Mesenchymal stem cell (in vitro differentiated cells and primary cell): Measurements from ENCODE around the gene LYPD8.
"Not testable (repeated sequence)": the region's sequence is repeated elsewhere in the genome, so short reads cannot be mapped to it uniquely, and the experiment has no call there.

Experiments
- DNase-seq: peaks from one replicate; pipeline ENCODE4 v3.0.0-alpha.2; 2013
- H2AFZ ChIP-seq: one replicate; pipeline ENCODE4 v1.6.1; 2013; ENCODE audit warnings: low read depth, mild to moderate bottlenecking, control low read depth, inconsistent platforms, low read length, moderate library complexity
- H2AK5ac ChIP-seq: 2 replicates; pipeline ENCODE4 v1.6.1; 2013; ENCODE audit warnings: low read length, moderate library complexity, mild to moderate bottlenecking, inconsistent platforms; ENCODE audit not compliant: severe bottlenecking
- H2BK120ac ChIP-seq: one replicate; pipeline ENCODE4 v1.6.1; 2013; ENCODE audit warnings: low read depth, mild to moderate bottlenecking, inconsistent platforms, low read length, moderate library complexity
- H2BK12ac ChIP-seq, 2 experiments: one replicate each; pipeline ENCODE4 v1.6.1; 2013; ENCODE audit warnings: inconsistent platforms in 2 of 2, low read length in 2 of 2, mild to moderate bottlenecking in 2 of 2, moderate library complexity in 2 of 2, control low read depth in 1 of 2
- H2BK15ac ChIP-seq: one replicate; pipeline ENCODE4 v1.6.1; 2013; ENCODE audit warnings: mild to moderate bottlenecking, low read depth, inconsistent platforms; ENCODE audit not compliant: poor library complexity, severe bottlenecking
- H2BK5ac ChIP-seq: 2 replicates; pipeline ENCODE4 v1.6.1; 2013; ENCODE audit warnings: low read depth, mild to moderate bottlenecking, low read length, control low read depth, inconsistent platforms; ENCODE audit not compliant: poor library complexity, severe bottlenecking
- H3K14ac ChIP-seq, 2 experiments: one replicate each; pipeline ENCODE4 v1.6.1; 2013; ENCODE audit warnings: inconsistent platforms in 2 of 2, low read length in 2 of 2, control low read depth in 1 of 2, mild to moderate bottlenecking in 1 of 2, moderate library complexity in 1 of 2
- H3K18ac ChIP-seq, 2 experiments: one replicate each; pipeline ENCODE4 v1.6.1; 2013; ENCODE audit warnings: inconsistent platforms in 2 of 2, low read length in 2 of 2, control low read depth in 1 of 2, low read depth in 1 of 2, mild to moderate bottlenecking in 1 of 2
- H3K23ac ChIP-seq, 2 experiments: one replicate each; pipeline ENCODE4 v1.6.1; 2013; ENCODE audit warnings: inconsistent platforms in 2 of 2, low read length in 2 of 2, mild to moderate bottlenecking in 2 of 2, moderate library complexity in 2 of 2, control low read depth in 1 of 2
- H3K27ac ChIP-seq: 2 replicates; pipeline ENCODE4 v1.5.1; 2013; ENCODE audit warnings: mild to moderate bottlenecking, moderate library complexity, low read length, control low read depth, inconsistent platforms; ENCODE audit not compliant: poor library complexity, severe bottlenecking
- H3K27me3 ChIP-seq, 2 experiments: 2 replicates each; pipeline versions ENCODE4 v1.6.1 to v1.7.0; 2013; ENCODE audit warnings: low read length in 2 of 2, mild to moderate bottlenecking in 2 of 2, moderate library complexity in 2 of 2, control low read depth in 1 of 2, inconsistent platforms in 1 of 2; ENCODE audit not compliant: control insufficient read depth in 1 of 2, insufficient read depth in 1 of 2
- H3K36me3 ChIP-seq, 2 experiments: 2 replicates each; pipeline versions ENCODE4 v1.6.1 to v1.7.0; 2013; ENCODE audit warnings: low read length in 2 of 2, control low read depth in 1 of 2, inconsistent platforms in 1 of 2, low read depth in 1 of 2, mild to moderate bottlenecking in 1 of 2; ENCODE audit not compliant: insufficient read depth in 2 of 2, control insufficient read depth in 1 of 2
- H3K4ac ChIP-seq, 2 experiments: one replicate each; pipeline ENCODE4 v1.6.1; 2013; ENCODE audit warnings: inconsistent platforms in 2 of 2, low read length in 2 of 2, mild to moderate bottlenecking in 2 of 2, moderate library complexity in 2 of 2, control low read depth in 1 of 2, low read depth in 1 of 2
- H3K4me1 ChIP-seq: 2 replicates; pipeline ENCODE4 v1.6.1; 2013; ENCODE audit warnings: low read depth, low read length, control low read depth; ENCODE audit not compliant: control insufficient read depth, insufficient read depth
- H3K4me2 ChIP-seq: 2 replicates; pipeline ENCODE4 v1.6.1; 2013; ENCODE audit warnings: low read length, mild to moderate bottlenecking, inconsistent platforms; ENCODE audit not compliant: poor library complexity, severe bottlenecking
- H3K4me3 ChIP-seq, 2 experiments: 2 replicates each; pipeline versions ENCODE4 v1.5.1 to v1.7.0; 2013; ENCODE audit warnings: low read length in 2 of 2, mild to moderate bottlenecking in 2 of 2, control low read depth in 1 of 2, low read depth in 1 of 2; ENCODE audit not compliant: insufficient read depth in 1 of 2
- H3K79me1 ChIP-seq: replicated peaks from 2 replicates; pipeline ENCODE4 v1.6.1; 2013; ENCODE audit warnings: mild to moderate bottlenecking, control low read depth, low read length, inconsistent platforms; ENCODE audit not compliant: poor library complexity, severe bottlenecking
- H3K9ac ChIP-seq: 2 replicates; pipeline ENCODE4 v1.7.0; 2013; ENCODE audit warnings: mild to moderate bottlenecking, low read length, moderate library complexity
- H3K9me3 ChIP-seq: 2 replicates; pipeline ENCODE4 v1.7.0; 2013; ENCODE audit warnings: mild to moderate bottlenecking, low read length; ENCODE audit not compliant: control insufficient read depth
- H4K8ac ChIP-seq: one replicate; pipeline ENCODE4 v1.6.1; 2013; ENCODE audit warnings: inconsistent platforms, mild to moderate bottlenecking, low read length, moderate library complexity
- H4K91ac ChIP-seq: one replicate; pipeline ENCODE4 v1.6.1; 2013; ENCODE audit warnings: mild to moderate bottlenecking, low read length, inconsistent platforms
- WGBS: methylation state at CpG from one replicate; pipeline ENCODE4 v1.1.7; 2013; ENCODE audit warnings: mixed read lengths; 5-methylcytosine and 5-hydroxymethylcytosine counted together

The LYPD8 gene

GRCh38 chr1:248792342-248792741, 36.8 kb upstream of the LYPD8 start:
- H3K27ac ChIP-seq: no peak overlapping the region
- H3K4ac ChIP-seq: no peak overlapping the region
- no peak overlapping the region for H3K14ac ChIP-seq
- no peak overlapping the region for H2BK5ac ChIP-seq
- no peak overlapping the region for H3K9ac ChIP-seq
- no peaks in the 10 kb centered on the region for H3K4me1 ChIP-seq
- H3K27me3 ChIP-seq: no peaks in the 10 kb centered on the region
- peaks cover 19% of the 10 kb centered on the region for H3K9me3 ChIP-seq
- no peak overlapping the region for H2BK12ac ChIP-seq
- no peak for DNase-seq
- H3K4me2 ChIP-seq: no peak overlapping the region
- no peak overlapping the region for H3K4me3 ChIP-seq
- H2AK5ac ChIP-seq: no peak overlapping the region
- H4K91ac ChIP-seq: no peak overlapping the region
- WGBS: 75% methylated on average over 5 of the region's 5 CpGs
- H3K23ac ChIP-seq: no peak overlapping the region
- no peak overlapping the region for H3K18ac ChIP-seq
- no peaks in the 10 kb centered on the region for H3K79me1 ChIP-seq
- no peak overlapping the region for H2AFZ ChIP-seq
- H3K36me3 ChIP-seq: no peaks in the 10 kb centered on the region
- H2BK15ac ChIP-seq: no peak overlapping the region
- H4K8ac ChIP-seq: no peak overlapping the region
- no peak overlapping the region for H2BK120ac ChIP-seq

GRCh38 chr1:248791010-248791409, 35.5 kb upstream of the LYPD8 start:
- Histone ChIP-seq H3K27ac (no peak overlapping the region), H3K4me3 (no peak overlapping the region), H3K4me1 (no peaks in the 10 kb centered on the region), H3K27me3 (no peaks in the 10 kb centered on the region), H4K91ac (no peak overlapping the region), H2AFZ (no peak overlapping the region), H2BK120ac (no peak overlapping the region), H4K8ac (no peak overlapping the region), H3K9ac (no peak overlapping the region), H3K79me1 (no peaks in the 10 kb centered on the region), H2BK12ac (no peak overlapping the region), H3K14ac (no peak overlapping the region), H3K18ac (no peak overlapping the region), H2BK5ac (no peak overlapping the region), H3K9me3 (peaks cover 19% of the 10 kb centered on the region), H3K4me2 (no peak overlapping the region), H3K4ac (no peak overlapping the region), H2BK15ac (no peak overlapping the region), H2AK5ac (no peak overlapping the region), H3K23ac (no peak overlapping the region), H3K36me3 (no peaks in the 10 kb centered on the region)
- DNase-seq: no peak
- 84% methylated on average over 4 of the region's 4 CpGs for WGBS

GRCh38 chr1:248790456-248790855, 34.9 kb upstream of the LYPD8 start:
- no peak overlapping the region for H4K91ac ChIP-seq

GRCh38 chr1:248789337-248789736, 33.8 kb upstream of the LYPD8 start:
- H4K91ac ChIP-seq, H3K9me3 ChIP-seq, H3K4me1 ChIP-seq, H3K27ac ChIP-seq, H3K36me3 ChIP-seq, DNase-seq, H2BK12ac ChIP-seq, H3K18ac ChIP-seq, H3K14ac ChIP-seq, H3K27me3 ChIP-seq, H3K4me3 ChIP-seq, H3K4ac ChIP-seq, H2BK15ac ChIP-seq, H2AK5ac ChIP-seq, H2BK5ac ChIP-seq, H3K4me2 ChIP-seq, H2BK120ac ChIP-seq, H4K8ac ChIP-seq, H3K23ac ChIP-seq, H3K79me1 ChIP-seq, H2AFZ ChIP-seq, H3K9ac ChIP-seq: not testable (repeated sequence)
- 20% methylated on average over 1 of the region's 2 CpGs for WGBS

More at GRCh38 chr1:248790456-248790855, 34.9 kb upstream of the LYPD8 start:
- no peak overlapping the region for H3K18ac ChIP-seq
- H3K4me1 ChIP-seq: no peaks in the 10 kb centered on the region
- no peak overlapping the region for H2BK120ac ChIP-seq
- no peak overlapping the region for H2BK12ac ChIP-seq
- H3K23ac ChIP-seq: no peak overlapping the region
- H3K4me3 ChIP-seq: no peak overlapping the region
- H2AK5ac ChIP-seq: no peak overlapping the region
- H3K27ac ChIP-seq: no peak overlapping the region
- H3K36me3 ChIP-seq: no peaks in the 10 kb centered on the region
- peaks cover 15% of the 10 kb centered on the region for H3K9me3 ChIP-seq
- WGBS: 76% methylated on average over 5 of the region's 5 CpGs
- no peak for DNase-seq
- H2BK15ac ChIP-seq: no peak overlapping the region
- H3K27me3 ChIP-seq: no peaks in the 10 kb centered on the region
- H2AFZ ChIP-seq: no peak overlapping the region
- H2BK5ac ChIP-seq: no peak overlapping the region
- no peaks in the 10 kb centered on the region for H3K79me1 ChIP-seq
- no peak overlapping the region for H4K8ac ChIP-seq
- H3K4me2 ChIP-seq: no peak overlapping the region
- H3K14ac ChIP-seq: no peak overlapping the region
- H3K4ac ChIP-seq: no peak overlapping the region
- no peak overlapping the region for H3K9ac ChIP-seq
